Brain microvascular endothelial cell (primary cell): ENCODE measurements around the gene NOX5.

ENCODE experiments used
- DNase-seq: peaks from one replicate; pipeline ENCODE4 v3.0.0-alpha.2; 2020
- H3K27ac ChIP-seq: fragments of 250-450 bp; sonication (Bioruptor Pico); 2 replicates; pipeline ENCODE4 v1.5.1; 2020; ENCODE audit warnings: mild to moderate bottlenecking, moderate library complexity
- H3K27me3 ChIP-seq: fragments of 250-450 bp; sonication (Bioruptor Pico); replicated peaks from 2 replicates; pipeline ENCODE4 v1.5.1; 2020; ENCODE audit warnings: mild to moderate bottlenecking
- H3K36me3 ChIP-seq: fragments of 250-450 bp; sonication (Bioruptor Pico); replicated peaks from 2 replicates; pipeline ENCODE4 v1.5.1; 2020; ENCODE audit warnings: mild to moderate bottlenecking
- H3K4me3 ChIP-seq: 2 replicates; pipeline ENCODE4 v1.5.1; 2011; ENCODE audit warnings: low read depth, mild to moderate bottlenecking, control low read depth, low read length, moderate library complexity
- in situ Hi-C: cut with HindIII; loops from 2 replicates; pipeline ENCODE4 v1.10.0; 2017; ENCODE audit warnings: low sequenced_read_pairs, low pct_ligation_motif_present
- TF ChIP-seq, protein P1 (sequence below): IDR thresholded peaks from 2 replicates; pipeline ENCODE4 v1.5.1; 2011; ENCODE audit warnings: low read depth, mild to moderate bottlenecking, moderate library complexity, low read length, control low read depth, inconsistent platforms; ENCODE audit errors: missing control alignments

NOX5 gene

DNA sequence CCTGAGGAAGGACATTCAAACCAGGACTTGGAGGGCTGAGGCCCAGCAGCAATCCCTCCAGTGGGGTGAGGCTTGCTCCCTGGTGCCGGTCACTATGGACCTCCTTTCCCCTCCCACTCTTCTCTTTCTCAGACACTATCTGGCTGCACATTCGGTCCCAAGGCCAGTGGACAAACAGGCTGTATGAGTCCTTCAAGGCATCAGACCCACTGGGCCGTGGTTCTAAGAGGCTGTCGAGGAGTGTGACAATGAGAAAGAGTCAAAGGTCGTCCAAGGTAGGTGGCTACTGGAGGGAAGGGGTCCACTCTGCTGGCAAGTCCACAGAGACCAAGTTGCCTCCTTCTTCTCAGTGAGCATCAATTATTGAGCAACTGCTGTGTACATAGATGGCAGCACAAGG, 28.0 kb downstream of the NOX5 start:
- Histone ChIP-seq H3K4me3 (no peak overlapping the region), H3K36me3 (no peaks in the 10 kb centered on the region), H3K27ac (no peak overlapping the region), H3K27me3 (no peaks in the 10 kb centered on the region)
- TF ChIP-seq, protein P1, sequence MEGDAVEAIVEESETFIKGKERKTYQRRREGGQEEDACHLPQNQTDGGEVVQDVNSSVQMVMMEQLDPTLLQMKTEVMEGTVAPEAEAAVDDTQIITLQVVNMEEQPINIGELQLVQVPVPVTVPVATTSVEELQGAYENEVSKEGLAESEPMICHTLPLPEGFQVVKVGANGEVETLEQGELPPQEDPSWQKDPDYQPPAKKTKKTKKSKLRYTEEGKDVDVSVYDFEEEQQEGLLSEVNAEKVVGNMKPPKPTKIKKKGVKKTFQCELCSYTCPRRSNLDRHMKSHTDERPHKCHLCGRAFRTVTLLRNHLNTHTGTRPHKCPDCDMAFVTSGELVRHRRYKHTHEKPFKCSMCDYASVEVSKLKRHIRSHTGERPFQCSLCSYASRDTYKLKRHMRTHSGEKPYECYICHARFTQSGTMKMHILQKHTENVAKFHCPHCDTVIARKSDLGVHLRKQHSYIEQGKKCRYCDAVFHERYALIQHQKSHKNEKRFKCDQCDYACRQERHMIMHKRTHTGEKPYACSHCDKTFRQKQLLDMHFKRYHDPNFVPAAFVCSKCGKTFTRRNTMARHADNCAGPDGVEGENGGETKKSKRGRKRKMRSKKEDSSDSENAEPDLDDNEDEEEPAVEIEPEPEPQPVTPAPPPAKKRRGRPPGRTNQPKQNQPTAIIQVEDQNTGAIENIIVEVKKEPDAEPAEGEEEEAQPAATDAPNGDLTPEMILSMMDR, result no peak
- no peak for DNase-seq
- in situ Hi-C loops, result no loop called here

DNA sequence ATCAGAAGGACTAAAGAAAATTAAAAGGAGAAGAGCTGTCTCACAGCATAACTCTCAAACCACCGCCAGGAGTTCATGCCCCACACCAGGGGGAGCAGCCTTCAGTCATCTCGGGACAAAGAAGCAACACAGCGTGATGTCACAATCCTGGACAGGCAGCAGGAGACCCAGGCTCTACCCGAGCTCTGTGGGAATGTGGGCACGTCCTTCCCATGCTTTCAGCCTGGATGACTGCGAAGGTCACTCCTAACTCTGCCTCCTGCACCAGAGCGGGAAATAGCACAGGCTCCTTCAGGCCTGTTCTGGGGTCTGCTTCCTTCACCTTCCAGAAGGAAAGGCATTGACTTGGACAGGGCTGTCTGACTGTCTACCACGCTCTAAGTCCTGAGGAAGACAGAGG, 31.3 kb downstream of the NOX5 start:
- TF ChIP-seq, protein P1, result peak; percentile 75
- in situ Hi-C loops, result no loop called here
- no peak overlapping the region for H3K27ac ChIP-seq

GRCh38 chr15:69046781-69047180, 32.3 kb downstream of the NOX5 start:
- H3K27me3 ChIP-seq, result no peaks in the 10 kb centered on the region
- no peak overlapping the region for H3K4me3 ChIP-seq
- H3K36me3 ChIP-seq, result no peaks in the 10 kb centered on the region
- in situ Hi-C loops, result no loop called here
- DNase-seq, result no peak
- TF ChIP-seq, protein P1, result no peak
- no peak overlapping the region for H3K27ac ChIP-seq

More for the DNA sequence above, 31.3 kb downstream of the NOX5 start:
- DNase-seq, result peak; percentile 74
- no peaks in the 10 kb centered on the region for H3K27me3 ChIP-seq
- no peak overlapping the region for H3K4me3 ChIP-seq
- H3K36me3 ChIP-seq, result no peaks in the 10 kb centered on the region

- TF ChIP-seq, protein P1, result no peak
These were observed 35.5 kb downstream of the NOX5 start for GRCh38 chr15:69049976-69050375.

DNA sequence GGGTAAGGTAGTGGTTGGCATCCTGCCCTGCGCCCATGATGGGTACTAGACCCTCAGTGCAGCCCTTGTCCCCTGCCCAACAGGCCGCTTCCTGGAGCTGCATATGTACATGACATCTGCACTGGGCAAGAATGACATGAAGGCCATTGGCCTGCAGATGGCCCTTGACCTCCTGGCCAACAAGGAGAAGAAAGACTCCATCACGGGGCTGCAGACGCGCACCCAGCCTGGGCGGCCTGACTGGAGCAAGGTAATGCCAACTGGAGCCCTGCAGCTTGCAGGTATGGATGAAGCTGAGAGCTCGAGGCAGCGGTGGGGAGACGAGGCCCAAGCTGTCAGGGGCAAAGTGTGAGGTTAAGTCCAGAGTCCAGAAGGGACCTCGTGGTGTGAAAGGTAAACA, 40.8 kb downstream of the NOX5 start:
- no peak for DNase-seq
- in situ Hi-C loops, result no loop called here
- Histone ChIP-seq H3K27me3 (no peaks in the 10 kb centered on the region), H3K27ac (no peak overlapping the region), H3K4me3 (no peak overlapping the region), H3K36me3 (no peaks in the 10 kb centered on the region)
- TF ChIP-seq, protein P1, result no peak

More at GRCh38 chr15:69049976-69050375, 35.5 kb downstream of the NOX5 start:
- no peak for DNase-seq
- Histone ChIP-seq H3K27me3 (no peaks in the 10 kb centered on the region), H3K4me3 (no peak overlapping the region), H3K27ac (no peak overlapping the region), H3K36me3 (no peaks in the 10 kb centered on the region)
- in situ Hi-C loops, result no loop called here

DNA sequence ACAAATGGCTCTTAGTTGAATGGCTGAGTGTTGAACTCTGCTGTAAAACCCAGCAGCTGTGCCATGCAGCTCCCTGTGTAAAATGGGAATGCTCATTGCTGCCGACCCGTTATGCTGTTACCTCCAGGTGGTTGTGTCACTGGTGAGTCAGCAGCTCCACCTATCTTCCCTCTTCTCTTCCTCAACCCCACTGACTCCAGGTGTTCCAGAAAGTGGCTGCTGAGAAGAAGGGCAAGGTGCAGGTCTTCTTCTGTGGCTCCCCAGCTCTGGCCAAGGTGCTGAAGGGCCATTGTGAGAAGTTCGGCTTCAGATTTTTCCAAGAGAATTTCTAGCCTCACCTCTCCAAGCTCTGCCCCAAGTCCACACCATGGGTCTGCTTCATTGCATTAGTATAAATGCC, 41.9 kb downstream of the NOX5 start:
- H3K4me3 ChIP-seq, result no peak overlapping the region
- DNase-seq, result no peak
- H3K27ac ChIP-seq, result no peak overlapping the region
- in situ Hi-C loops, result no loop called here
- no peaks in the 10 kb centered on the region for H3K27me3 ChIP-seq
- no peaks in the 10 kb centered on the region for H3K36me3 ChIP-seq
- TF ChIP-seq, protein P1, result no peak
